Measurements from ENCODE around the gene FGF22.
"Not testable (repeated sequence)": the region's sequence is repeated elsewhere in the genome, so short reads cannot be mapped to it uniquely, and the experiment has no call there.

Gene FGF22

DNA sequence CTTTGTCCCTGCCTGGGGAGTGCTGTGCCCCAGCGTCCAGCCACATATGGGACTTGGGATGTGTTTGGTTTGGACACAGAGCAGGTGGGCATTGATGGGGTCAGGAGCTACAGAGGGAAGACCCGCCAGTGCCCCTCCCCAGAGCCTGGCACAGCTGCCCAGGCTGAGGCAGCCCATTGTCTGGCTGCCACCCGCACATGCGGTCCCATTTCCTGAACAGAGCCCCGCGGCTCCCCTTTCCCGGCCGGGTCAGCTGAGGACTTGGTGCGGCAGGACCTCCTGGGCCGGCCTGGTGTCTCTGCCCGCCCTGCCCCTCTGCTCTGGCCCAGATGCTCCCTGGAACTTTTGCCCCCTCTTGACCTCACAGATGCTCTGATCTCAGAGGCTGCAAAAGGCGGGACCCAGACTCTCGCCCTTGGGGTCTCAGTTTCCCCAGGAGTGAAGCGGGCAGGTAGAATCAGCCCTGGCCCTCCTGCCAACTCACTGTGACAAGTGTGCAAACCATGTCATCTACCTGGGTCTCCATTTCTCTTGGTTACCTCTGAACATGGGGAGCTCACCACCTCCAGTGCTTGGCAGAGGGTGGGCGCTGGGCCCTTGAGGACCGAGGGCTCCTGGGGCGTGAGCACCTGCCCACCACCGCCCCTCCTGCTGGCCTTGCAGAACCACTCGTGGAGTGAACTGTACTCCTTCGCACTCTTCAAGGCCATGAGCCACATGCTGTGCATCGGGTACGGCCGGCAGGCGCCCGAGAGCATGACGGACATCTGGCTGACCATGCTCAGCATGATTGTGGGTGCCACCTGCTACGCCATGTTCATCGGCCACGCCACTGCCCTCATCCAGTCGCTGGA is 32.2 kb upstream of the FGF22 start:
- no peak for DNase-seq

DNA sequence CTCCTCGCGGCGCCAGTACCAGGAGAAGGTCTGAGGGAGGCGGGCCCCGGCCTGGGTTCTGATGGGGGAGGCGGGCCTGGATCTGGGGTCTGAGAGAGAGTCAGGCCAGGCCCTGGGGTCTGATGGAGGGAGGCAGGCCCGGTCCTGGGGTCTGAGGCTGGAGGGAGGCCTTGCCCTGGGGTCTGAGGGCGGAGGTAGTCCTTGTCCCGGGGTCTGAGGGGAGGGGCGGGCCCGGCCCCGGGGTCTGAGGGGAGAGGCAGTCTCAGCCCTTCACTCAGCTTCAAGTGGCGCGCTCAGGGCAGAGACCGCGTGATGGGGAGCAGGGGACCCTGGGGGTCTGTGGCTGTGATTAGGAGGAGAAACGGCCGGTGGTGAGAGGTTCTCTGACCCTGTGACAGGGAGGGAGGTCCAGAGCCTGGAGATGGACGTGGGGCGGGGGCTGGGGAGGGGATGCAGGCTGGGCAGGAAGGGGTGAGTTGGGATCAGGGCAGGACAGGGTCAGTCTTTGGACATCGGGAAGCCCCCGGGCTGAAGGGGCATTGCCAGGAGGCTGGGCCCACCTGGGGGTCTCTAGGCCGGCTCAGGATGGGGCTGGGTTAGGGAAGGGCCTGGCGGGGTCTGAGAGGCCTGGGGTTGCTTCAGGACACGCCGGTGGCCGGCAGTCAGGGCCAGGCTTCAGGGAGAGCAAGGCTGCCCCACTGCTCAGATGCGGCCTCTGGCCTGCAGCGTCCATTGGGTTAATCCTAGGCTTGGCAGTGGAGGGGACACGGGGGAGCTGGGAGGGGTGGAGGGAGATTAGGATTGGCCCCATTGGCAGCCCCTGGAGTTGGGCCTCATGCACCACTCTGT is 31.3 kb upstream of the FGF22 start:
- no peak for DNase-seq

DNA sequence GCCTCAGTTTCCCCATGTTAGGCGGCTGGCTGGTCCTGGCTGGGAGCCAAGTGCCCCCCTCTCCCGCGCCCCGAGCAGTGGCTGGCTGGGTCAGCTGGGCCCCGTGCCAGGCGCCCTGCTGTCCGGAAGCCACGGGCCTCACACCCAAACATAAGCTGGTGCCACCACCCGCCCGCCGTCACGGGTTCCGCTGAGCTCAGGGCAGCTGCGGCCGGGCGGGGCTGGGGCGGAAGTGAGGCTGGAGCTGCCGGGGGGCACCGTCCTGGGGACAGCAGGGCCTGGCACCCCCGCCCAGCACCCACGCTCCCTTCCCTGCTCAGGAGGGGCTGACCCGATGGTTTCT is 30.7 kb upstream of the FGF22 start:
- DNase-seq, result no peak

GRCh38 chr19:610071-610800 is 29.4 kb upstream of the FGF22 start:
- peak in 1 of 2 donors; percentile 28 for DNase-seq

DNA sequence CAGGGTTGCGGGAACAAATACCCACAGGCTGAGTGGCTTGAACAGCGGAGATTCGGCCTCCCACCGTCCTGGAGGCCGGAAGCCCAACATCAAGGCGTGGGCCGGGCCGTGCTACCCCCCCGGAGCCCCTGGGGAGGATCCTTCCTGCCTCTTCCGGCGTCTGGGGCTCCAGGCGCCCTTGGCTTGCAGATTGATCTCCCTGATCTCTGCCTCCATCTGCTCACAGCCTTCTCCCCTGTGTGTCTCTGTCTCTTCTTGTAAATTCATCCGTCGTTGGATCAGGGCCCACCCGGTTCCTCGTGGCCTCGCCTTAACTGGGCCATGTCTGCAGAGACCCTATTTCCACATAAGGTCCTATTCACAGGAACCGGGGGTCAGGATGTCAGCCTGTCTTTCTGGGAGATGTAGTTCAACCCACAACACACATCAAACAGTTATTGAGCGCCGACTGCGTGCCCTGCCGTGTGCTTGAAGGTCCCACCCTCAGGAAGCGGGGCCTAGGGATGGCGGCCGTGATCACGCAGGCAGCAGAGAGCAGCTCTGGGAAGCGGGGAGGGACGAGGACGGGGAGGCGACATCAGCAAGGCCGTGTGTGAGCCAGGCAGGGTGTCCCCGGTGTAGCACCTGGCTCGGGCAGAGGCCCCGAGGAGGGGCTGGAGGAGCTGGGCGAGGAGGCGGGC is 28.7 kb upstream of the FGF22 start:
- DNase-seq, result peak; percentile 59 to 64

- DNase-seq, result peak; percentile 72 to 77
These were observed 28.2 kb upstream of the FGF22 start for GRCh38 chr19:611481-611868.

DNA sequence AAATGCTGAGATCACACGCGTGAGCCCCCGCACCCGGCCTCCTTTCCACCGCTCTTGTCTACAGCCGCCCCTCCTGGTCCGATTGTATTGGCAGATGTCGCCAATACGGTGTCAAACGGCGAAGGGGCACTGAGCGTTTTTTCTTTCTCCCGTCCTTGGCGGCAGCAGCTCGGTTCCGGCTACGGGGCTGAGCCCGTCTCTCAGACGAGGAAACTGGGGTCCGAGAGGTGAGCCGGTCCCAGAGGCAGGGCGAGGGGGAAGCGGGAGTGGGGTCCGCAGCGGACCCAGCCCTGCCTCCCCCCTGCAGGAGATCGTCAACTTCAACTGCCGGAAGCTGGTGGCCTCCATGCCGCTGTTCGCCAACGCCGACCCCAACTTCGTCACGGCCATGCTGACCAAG is 26.7 kb upstream of the FGF22 start:
- DNase-seq, result no peak

DNA sequence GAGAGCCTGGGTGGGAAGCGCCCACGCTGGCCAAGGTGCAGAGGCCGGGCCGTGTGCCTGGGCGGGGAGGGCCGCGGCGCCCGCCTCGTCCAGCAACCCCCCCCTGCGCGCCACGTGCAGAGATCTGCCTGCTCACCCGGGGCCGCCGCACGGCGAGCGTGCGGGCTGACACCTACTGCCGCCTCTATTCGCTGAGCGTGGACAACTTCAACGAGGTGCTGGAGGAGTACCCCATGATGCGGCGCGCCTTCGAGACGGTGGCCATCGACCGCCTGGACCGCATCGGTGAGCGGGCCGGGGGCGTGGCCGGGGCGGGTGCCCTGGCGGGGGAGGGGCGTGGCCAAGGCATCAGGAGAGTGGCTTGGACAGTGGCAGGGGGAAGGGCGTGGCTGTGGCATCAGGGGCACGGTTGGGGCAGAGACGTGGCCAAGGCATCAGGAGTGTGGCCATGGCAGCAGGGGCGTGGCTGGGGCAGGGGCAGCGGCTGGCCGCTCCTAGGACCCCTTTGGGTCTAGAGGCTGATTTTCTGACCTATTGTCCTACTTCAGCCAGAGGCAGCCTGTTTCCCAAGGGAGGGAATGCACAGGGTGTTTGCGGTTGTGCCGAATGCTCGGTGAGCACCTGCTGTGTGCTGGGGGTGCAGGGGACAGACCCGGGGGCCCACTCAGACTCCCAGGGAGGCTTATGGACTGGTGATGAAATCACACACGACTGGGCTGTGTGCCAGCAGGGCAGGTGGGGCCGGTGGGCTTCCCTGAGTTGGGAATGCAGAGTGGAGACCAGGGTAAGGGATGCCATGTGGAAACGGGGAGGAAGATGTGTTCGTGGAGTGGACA is 25.7 kb upstream of the FGF22 start:
- DNase-seq, result no peak

- DNase-seq, result no peak
These were observed 24.1 kb upstream of the FGF22 start for GRCh38 chr19:615619-616018.

DNA sequence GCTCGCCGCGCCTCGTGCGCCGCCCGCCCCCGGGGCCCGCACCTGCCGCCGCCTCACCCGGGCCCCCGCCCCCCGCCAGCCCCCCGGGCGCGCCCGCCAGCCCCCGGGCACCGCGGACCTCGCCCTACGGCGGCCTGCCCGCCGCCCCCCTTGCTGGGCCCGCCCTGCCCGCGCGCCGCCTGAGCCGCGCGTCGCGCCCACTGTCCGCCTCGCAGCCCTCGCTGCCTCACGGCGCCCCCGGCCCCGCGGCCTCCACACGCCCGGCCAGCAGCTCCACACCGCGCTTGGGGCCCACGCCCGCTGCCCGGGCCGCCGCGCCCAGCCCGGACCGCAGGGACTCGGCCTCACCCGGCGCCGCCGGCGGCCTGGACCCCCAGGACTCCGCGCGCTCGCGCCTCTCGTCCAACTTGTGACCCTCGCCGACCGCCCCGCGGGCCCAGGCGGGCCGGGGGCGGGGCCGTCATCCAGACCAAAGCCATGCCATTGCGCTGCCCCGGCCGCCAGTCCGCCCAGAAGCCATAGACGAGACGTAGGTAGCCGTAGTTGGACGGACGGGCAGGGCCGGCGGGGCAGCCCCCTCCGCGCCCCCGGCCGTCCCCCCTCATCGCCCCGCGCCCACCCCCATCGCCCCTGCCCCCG is 23.5 kb upstream of the FGF22 start:
- DNase-seq, result no peak

- DNase-seq, result no peak
These were observed 22.7 kb upstream of the FGF22 start for GRCh38 chr19:616747-617526.

GRCh38 chr19:617551-618246 is 22.0 kb upstream of the FGF22 start:
- no peak for DNase-seq

- no peak for DNase-seq
These were observed 21.4 kb upstream of the FGF22 start for GRCh38 chr19:618247-618619.

GRCh38 chr19:618674-619285 is 20.9 kb upstream of the FGF22 start:
- no peak for DNase-seq

- DNase-seq, result no peak
These were observed 20.2 kb upstream of the FGF22 start for GRCh38 chr19:619286-620002.

DNA sequence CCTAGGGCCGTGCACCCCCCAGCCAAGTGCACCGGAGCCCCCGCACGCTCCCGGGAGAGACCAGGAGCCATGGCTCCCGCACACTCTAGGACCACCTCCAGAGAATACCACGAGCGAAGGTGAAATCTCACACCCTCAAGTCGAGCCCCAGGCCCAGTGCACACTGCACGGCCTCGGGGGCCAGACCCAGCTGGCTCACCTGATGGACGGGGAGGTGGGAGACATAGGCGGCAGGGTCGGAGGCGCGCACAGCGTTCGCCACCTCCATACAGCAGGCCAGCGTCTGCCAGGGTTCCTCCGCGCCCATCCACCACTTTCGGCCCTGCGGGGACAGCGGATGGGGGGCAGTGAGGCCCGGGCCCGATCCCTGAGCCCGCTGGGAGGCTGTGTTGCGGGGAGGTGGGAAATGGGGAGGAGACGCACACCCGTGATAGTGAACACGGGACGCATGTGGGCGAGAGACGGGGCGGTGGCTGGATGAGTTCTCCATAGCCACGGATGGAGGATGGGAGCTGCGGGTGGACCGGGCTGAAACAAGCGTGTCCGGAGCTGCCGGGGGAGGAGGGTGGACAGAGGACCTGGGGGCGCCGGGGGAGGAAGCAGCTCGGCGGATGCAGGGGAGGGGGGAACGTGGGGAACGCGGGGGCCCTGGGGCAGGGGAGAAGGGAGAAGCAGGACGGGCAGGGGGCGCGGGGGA is 19.4 kb upstream of the FGF22 start:
- no peak for DNase-seq

GRCh38 chr19:621191-621590 is 18.5 kb upstream of the FGF22 start:
- not testable (repeated sequence) for DNase-seq

DNA sequence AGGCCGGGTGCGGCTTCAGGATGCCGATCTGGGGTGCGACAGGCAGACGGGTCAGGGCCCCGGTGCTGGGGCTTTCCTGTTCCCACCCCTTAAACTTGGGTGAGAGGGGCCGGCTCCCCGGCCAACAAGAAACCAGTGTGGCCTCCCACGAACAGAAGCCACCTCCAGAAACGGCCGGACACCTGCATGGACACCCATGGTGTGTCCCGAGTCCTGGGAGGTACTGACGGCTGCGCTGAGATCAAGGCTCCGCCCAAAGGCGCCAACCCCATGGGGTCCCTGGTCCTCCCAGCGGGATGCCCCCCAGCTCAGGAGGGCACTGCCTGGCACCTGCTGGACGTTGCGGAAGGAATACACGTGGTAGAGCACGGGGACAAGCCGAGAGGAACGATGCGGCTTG is 17.9 kb upstream of the FGF22 start:
- no peak for DNase-seq

All from stimulated activated CD4-positive, alpha-beta T cell treated with anti-CD3 and anti-CD28 coated beads, Interleukin-2, amount 100 ng/mL, for 24 hours (primary cell).